ENCODE measurements around the gene PSMA6. TPM values are rescaled to one million over a fixed set of nuclear protein-coding genes. Genes with fewer than 3 reads are reported as not detected.

Gene PSMA6
- total RNA-seq, 1 donor from 2014 or later, result 157 TPM

GRCh38 chr14:35326375-35326774, 34.2 kb downstream of the PSMA6 start:
- no peaks in the 10 kb centered on the region for H3K36me3 ChIP-seq
- no peak for TF ChIP-seq CTCF (IDR thresholded peaks at IDR 0.05)
- H3K4me3 ChIP-seq, result no peak overlapping the region
- intact Hi-C loops (cut with DNase I), result no loop called here
- no peak for ATAC-seq
- DNase-seq, result no peak
- H3K4me1 ChIP-seq, result no peaks in the 10 kb centered on the region
- no peaks in the 10 kb centered on the region for H3K27me3 ChIP-seq
- H3K9me3 ChIP-seq, result no peaks in the 10 kb centered on the region
- no peak overlapping the region for H3K27ac ChIP-seq

GRCh38 chr14:35331605-35332516, 39.7 kb downstream of the PSMA6 start:
- peak; percentile 54 for ATAC-seq
- peak overlapping the region; percentile 94 for H3K27ac ChIP-seq
- TF ChIP-seq CTCF (IDR thresholded peaks at IDR 0.05), result no peak

GRCh38 chr14:35332517-35333263, 40.5 kb downstream of the PSMA6 start:
- TF ChIP-seq CTCF (IDR thresholded peaks at IDR 0.05), result no peak
- Histone ChIP-seq H3K9me3 (no peaks in the 10 kb centered on the region), H3K4me1 (peaks cover 58% of the 10 kb centered on the region), H3K27me3 (no peaks in the 10 kb centered on the region), H3K27ac (peak overlapping the region; percentile 94), H3K4me3 (no peak overlapping the region), H3K36me3 (no peaks in the 10 kb centered on the region)
- intact Hi-C loops (cut with DNase I), result no loop called here
- no peak for ATAC-seq
- DNase-seq, result peak; percentile 74

More at GRCh38 chr14:35331605-35332516, 39.7 kb downstream of the PSMA6 start:
- Histone ChIP-seq H3K27me3 (no peaks in the 10 kb centered on the region), H3K4me3 (no peak overlapping the region), H3K36me3 (no peaks in the 10 kb centered on the region), H3K4me1 (peaks cover 50% of the 10 kb centered on the region), H3K9me3 (no peaks in the 10 kb centered on the region)
- peak; percentile 82 for DNase-seq
- intact Hi-C loops (cut with DNase I), result no loop called here

- DNase-seq, result no peak
Observed at GRCh38 chr14:35333264-35333730, 41.1 kb downstream of the PSMA6 start.

More at GRCh38 chr14:35333264-35333730, 41.1 kb downstream of the PSMA6 start:
- Histone ChIP-seq H3K36me3 (no peaks in the 10 kb centered on the region), H3K27ac (peak overlapping the region; percentile 94), H3K4me3 (no peak overlapping the region), H3K4me1 (peaks cover 65% of the 10 kb centered on the region), H3K9me3 (no peaks in the 10 kb centered on the region), H3K27me3 (no peaks in the 10 kb centered on the region)
- intact Hi-C loops (cut with DNase I), result no loop called here
- no peak for ATAC-seq
- no peak for TF ChIP-seq CTCF (IDR thresholded peaks at IDR 0.05)

Measured in upper lobe of right lung (tissue), 1 donor.